A549 treated with Mapracorat at 1 μM for 4 hours (cell line): ENCODE measurements around the gene SHLD1. TPM values are rescaled to one million over a fixed set of nuclear protein-coding genes. Genes with fewer than 3 reads are reported as not detected.

Experiments used
- total RNA-seq: library from RNA; stranded (reverse); fragments of 200-300 nt; extraction: Qiagen RNA extraction; gene quantifications from 5 replicates; pipeline ENCODE4 v1.2.3, GENCODE V29; 2022

SHLD1 gene, protein sequence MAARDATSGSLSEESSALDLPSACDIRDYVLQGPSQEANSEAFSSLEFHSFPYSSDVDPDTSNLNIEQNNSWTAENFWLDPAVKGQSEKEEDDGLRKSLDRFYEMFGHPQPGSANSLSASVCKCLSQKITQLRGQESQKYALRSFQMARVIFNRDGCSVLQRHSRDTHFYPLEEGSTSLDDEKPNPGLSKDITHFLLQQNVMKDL
- total RNA-seq, result 6.8 to 9.3 TPM (median 8.0 TPM) in 5 replicates

DNA sequence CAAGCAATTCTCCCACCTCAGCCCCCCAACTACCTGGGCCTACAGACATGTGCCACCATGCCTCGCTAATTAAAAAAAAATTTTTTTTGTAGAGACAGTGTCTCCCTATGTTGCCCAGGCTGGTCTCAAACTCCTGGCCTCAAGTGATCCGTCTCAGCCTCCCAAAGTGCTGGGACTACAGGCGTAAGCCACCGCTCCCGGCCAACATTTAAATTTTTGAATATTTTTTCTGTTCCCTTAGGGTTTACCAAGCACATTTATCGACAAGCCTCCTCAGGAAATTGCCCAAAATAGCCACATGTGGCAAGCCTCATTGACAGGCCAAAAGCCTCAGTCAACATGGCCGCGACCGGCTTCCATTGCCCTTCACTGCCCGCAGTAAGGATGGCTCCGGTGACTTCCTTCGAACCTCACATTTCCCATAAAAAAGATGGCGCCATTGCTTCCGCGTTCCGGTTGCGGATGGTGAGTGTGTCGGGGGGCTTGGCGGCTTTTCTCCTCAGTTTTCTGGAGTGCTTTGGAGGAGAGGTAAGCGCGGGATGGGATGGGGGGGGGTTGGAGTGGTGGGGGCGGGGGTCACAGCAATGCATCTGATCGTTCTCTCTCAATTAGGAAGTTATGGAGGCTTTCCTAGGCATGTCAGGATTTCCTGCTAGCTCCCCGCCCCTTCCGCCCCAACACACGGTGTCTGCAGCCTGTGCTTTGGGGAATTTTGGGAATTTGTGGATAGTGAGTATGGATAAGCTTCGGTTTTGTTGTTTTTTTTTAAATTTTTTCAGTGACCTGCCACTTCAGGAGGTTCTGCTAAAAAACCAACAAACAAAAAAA is at the start of gene SHLD1:
SHLD1 (plus strand) TSS at position 450 of the 828 bp plus-strand sequence. CDS start 22,465 bp downstream, outside the sequence.

Other genes starting within 250 kb of the SHLD1 start
- gene GPCPD1, start 139.4 kb upstream of the SHLD1 start, total RNA-seq, result 12.4 to 15.5 TPM (median 15.2 TPM) in 5 replicates
- gene CHGB, start 161.1 kb downstream of the SHLD1 start, total RNA-seq, result 2.5 to 3.5 TPM (median 3.2 TPM) in 5 replicates
- gene TRMT6, start 200.1 kb downstream of the SHLD1 start, total RNA-seq, result 55.4 to 61.8 TPM (median 56.6 TPM) in 5 replicates
- 19.4 to 24.6 TPM (median 23.1 TPM) in 5 replicates for gene MCM8, start 200.3 kb downstream of the SHLD1 start, total RNA-seq